CD1c-positive myeloid dendritic cell (primary cell): ENCODE data around the gene STAB1.

Experiments
- DNase-seq: peaks from one replicate; pipeline ENCODE4 v3.0.0-alpha.2; 2016; ENCODE audit errors: extremely low spot score

The STAB1 gene

DNA sequence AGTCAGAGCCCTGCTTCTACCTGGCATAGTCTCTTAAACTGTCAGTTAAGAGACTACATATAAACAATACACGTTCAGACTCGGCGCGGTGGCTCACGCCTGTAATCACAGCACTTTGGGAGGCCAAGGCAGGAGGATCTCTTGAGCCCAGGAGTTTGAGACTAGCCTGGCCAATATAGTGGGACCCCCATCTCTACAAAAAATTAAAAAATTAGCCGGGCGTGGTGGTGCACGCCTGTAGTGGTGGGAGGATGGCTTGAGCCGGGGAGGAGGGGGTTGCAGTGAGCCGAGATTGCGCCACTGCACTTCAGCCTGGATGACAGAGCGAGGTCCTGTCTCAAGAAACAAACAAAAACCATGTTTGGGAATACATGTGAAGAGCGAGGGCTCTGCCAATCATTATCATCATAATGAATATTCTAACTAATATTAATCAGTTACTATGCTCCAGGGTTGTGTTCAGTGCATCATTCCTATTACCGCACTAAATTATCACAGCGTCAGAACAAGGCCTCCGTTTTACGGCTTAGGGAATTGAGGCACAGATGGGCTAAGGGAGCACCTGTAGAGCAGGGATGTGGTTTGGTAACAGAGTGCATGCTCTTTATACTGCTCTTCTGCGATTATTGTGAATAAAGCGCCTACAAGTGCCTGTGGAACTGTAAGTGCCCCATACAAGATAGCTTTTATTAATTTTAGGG lies 40.4 kb downstream of the STAB1 start:
- DNase-seq: no peak

DNA sequence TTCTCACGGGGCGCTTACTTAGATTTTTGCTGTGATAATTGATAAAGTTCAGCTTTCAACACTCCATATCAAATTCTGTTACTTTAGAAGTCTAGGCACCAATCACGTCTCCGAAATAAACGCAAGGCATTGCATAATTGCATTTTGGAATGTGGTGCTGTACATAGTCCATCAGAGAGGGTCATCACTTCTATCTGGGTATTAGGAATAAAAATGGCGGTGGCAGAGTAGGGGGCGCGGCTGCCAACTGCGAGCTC lies 40.9 kb downstream of the STAB1 start:
- no peak for DNase-seq

- DNase-seq: peak; percentile 100
Observed at GRCh38 chr3:52536369-52537164, 41.4 kb downstream of the STAB1 start, which contains the start of gene UQCC5. Gene UQCC5 (plus strand): TSS chr3:52536605. CDS start chr3:52536756, 151 bp downstream.

DNA sequence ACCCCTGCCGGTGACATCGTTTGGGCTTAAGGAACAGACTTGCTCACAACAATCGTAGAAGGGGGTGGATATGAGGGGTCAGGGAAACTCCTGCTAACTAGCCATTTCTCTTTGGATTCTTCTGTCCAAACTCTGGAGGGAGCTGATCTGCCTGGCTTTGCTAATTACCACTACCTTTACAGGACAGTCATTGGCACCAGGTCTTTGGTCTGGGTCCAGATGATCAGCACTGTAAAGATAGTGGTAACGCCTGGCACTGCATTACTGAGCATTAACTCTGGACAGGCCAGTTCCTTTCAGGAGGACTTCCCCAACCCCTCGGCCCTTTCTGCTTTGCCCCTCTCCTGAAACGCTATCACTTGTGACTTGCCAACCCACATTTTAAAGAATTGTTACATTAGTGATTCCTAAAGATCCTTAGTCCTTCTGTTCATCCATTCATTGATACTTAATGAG lies 42.1 kb downstream of the STAB1 start:
- DNase-seq: no peak

- DNase-seq: no peak
Observed at GRCh38 chr3:52537726-52538421, 42.7 kb downstream of the STAB1 start.

DNA sequence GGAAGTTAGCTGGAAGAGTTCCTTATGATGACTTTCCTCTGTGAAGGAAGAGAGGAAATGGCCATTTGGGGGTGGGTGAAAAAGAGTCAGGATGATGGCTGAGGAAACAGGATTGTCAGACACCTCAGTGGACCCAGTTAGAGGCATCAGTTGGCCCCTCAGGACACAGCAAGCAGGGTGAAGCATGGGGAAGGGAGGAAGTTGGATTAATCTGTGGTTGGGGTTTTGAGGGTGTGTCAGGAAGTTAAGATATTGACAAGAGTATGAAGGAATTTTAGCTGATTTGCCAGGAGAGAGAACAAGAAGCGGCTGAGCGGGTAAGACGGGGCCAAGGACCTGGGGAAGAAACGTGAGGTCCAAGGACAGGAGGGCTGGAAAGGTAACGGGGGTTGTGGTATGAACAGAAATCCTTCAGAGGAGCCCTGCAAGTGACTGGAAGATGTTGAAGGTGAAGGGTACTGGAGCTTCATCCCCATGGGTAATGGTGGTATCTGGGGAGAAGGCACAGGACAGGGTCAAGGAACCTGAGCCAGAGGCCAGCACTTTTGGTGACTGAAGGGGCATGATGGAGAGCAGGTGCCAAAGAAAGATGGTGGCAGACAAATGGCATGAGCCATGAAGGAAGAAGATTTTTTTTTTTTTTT lies 44.0 kb downstream of the STAB1 start:
- DNase-seq: peak; percentile 16

GRCh38 chr3:52541050-52541449 lies 45.9 kb downstream of the STAB1 start:
- no peak for DNase-seq

- DNase-seq: no peak
Observed at GRCh38 chr3:52544937-52545336, 49.8 kb downstream of the STAB1 start.

DNA sequence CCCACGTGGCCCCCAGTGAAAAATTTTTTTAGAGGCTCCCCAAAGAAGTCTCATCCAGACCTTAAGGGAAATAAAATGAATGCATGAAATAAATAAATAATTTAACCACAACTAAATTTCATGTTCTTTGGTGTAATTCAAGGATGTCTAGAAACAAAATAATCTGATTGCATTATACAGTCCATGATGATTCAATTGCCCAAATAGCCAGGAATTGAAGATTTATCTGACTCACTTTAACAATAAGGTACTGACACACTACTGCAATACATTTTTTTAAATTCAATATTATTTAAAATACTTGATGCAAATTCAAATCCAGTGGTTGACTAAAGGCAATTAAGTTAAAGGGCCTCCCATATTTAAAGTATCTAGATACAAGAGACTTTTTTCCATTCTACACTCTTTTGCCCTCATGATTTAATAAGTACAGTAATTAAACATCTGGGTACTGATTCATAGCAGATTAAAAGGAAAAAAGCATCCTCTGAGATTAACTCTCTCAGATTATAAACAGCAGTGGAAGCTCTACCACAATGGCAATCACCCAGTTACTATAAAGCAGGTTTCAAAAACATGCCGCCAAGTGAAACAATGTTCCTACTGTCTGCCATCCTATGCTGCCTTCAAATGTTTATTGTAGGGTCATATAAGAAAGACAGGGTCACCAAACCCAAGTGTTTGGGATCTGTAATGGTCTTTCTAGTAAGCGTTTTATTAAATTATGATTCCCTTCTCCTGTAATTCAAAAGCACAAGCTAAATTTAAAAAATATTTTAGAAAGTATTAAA lies 51.2 kb downstream of the STAB1 start:
- no peak for DNase-seq

DNA sequence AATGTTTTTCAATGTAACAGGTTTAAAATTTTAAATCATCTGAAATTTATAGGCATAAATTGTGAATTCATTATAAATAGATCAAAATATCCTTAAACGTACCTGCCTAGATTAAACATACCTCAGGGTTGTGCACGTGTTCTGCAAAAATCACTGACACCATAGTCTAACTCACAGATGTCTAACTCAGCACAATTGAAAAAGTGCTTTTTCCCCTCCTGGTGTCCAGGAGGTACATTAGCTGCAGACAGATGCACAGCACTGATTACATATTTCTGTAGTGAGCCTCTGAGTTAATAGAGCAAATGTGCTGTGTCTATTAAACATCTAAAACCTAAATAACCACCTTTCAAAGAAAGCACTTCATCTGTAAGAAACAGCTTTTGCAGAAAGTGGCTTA lies 52.0 kb downstream of the STAB1 start:
- DNase-seq: no peak

DNA sequence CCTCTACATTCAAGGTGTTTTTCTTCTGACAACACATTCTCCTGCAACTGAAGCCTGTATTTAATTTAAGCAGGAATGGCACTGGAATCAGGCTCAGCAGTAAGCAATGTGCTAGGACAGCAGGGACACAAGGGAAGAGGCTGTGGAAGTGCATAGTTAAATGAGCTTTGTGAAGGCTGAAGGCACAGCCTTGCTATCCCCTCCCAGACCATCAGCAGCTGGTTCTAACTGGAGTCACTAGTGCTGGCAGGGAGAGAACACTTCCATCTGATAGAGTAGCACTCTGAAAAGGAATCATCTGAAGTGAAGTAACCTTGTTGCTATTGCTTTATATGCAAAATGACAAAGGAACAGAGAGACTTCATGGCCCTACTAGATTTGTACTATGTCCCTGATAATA lies 56.0 kb downstream of the STAB1 start:
- no peak for DNase-seq

GRCh38 chr3:52552089-52552488 lies 57.0 kb downstream of the STAB1 start:
- DNase-seq: no peak

DNA sequence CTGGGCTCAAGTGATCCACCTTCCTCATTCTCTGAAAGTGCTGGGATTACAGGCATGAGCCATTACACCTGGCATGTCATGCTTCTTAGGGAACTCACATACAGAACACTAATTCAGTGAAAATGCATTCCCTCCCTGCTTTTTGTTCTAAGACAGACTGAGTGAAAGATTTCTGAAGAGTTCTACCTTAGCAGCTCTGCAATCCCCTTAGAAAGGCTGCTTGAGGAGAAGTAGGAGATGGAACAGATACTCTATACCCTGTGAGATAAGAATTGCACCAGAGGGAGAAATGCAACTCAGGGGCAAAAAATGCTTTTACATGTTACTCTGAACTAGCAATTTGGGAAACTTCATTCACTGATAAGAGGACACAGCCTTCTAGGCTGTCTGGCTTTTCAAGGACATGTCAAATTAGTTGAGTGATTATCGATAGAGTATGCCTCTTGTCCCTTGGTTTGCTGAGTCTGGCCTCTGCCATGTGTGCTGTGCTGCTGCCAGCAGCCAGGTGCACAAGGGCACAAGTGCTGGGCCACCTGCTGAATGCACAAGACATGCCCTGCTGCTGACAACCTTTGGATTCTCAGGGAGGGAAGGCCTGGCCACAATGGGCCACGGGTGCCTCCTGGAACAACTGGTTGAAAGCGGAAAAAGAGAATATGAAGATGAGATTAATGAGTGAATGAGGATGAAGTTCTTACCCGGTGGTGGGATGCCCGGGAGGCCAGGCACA lies 59.1 kb downstream of the STAB1 start:
- DNase-seq: no peak

- no peak for DNase-seq
Observed at GRCh38 chr3:52555056-52555455, 59.9 kb downstream of the STAB1 start.

DNA sequence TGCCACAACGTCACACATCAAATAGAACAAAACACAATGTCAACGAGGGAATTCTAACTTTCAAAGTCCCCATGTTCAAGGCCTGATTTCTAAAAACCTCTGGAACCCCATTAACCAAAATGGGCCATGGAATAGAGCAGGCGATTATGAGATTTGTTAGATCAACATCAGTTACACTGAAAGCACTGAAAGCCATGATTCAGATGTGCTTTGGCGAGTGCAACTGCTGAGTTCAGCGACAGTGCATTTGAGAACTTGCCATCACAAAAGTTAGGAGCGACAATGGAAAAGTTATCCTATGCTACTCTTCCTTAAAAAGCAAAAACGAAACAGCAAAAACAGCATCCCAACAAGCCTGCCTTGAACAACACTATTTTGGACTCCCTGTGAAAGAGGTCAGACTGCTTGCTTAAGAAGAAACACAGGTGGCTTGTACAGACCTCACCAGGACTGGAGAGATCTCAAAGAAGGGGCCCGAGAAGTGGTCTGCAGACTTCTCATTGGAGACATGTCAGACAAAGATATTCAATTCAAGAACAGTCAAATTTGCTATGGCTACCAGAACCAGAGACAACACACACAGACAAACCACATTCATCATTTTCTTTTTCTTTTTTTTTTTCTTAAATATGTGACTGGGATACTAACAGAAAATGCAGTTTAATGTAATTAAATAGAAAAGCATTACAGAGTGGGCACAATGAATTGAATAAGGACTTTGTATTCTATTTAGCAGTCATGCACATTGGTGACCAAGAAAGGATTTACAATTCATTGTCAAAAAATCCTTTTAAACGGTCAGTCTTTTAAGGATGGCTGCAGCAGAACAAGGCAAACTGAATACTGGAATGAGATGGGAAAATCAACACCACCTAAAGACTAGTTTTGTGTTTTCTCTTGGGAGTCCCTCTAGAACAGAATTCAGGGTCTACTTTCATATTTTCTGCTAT lies 62.1 kb downstream of the STAB1 start:
- no peak for DNase-seq

GRCh38 chr3:52558436-52558835 lies 63.3 kb downstream of the STAB1 start:
- no peak for DNase-seq

- DNase-seq: no peak
Observed at GRCh38 chr3:52561028-52561747, 66.0 kb downstream of the STAB1 start.

DNA sequence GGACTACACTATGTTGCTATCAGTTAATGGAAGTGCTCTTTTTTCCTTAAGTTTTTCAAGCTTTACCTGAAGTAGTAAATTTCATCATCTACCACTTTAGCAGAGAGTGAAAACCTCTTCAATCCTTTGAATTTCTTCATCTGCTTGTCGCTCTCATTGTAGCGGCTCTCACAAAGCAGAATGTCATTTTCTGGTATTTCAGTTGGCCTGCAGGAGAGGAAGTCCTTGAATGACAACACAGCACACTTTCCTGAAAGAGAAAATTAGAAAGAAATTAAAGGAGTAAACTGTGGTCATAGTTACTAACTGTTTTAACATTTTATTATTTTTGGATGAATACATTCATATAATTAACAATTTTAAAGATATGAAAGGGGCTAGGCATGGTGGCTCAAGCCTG lies 68.8 kb downstream of the STAB1 start:
- no peak for DNase-seq

DNA sequence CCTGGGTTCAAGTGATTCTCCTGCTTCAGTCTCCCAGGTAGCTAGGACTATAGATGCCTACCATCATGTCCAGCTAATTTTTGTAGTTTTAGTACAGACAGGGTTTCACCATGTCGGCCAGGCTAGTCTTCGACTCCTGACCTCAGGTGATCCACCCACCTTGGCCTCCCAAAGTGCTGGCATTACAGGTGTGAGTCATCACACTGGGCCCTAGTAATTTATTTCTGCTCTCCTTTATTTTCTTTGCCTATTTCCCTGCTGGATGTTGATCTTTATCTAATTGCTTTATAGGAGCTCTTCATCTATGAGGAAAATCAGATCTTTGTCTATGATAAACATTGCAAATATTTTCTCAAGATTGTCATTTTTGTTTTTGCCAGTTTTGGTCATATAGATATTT lies 72.9 kb downstream of the STAB1 start:
- DNase-seq: no peak
